ENCODE results near the gene CSNK1A1. TPM values are rescaled to one million over a fixed set of nuclear protein-coding genes. Genes with fewer than 3 reads are reported as not detected.
"Not testable (repeated sequence)": the region's sequence is repeated elsewhere in the genome, so short reads cannot be mapped to it uniquely, and the experiment has no call there.

The CSNK1A1 gene
- total RNA-seq, 8 experiments from 2014 or later, result 196 to 391 (median 279) TPM

DNA sequence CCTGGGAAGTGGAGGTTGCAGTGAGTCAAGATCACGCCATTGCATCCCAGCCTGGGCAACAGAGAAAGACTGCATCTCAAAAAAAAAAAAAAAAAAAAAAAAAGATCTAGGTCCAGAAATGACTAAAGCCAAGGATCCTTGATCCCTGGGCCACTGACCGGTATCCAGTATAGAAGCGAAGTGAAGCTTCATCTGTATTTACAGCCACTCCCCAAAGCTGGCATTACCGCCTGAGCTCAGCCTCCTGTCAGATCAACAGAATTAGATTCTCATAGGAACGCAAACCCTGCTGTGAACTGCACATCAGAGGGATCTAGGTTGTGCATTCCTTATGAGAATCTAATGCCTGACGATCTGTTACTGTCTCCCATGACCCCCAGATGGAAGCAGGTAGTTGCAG, 9.3 kb downstream of the CSNK1A1 start:
- ATAC-seq (replicated peaks in 6 of 8), result peak in 1 of 8 experiments; percentile 14
- Histone ChIP-seq H3K4me3 (no peak overlapping the region), H3K4me1 (replicated peaks in 1 of 2) (peaks cover 19 to 35% of the 10 kb centered on the region in 2 donors), H3K27ac (no peak overlapping the region)
- in situ Hi-C loops (cut with MboI; ENCODE audit: low pct_unique_long_range_greater_than_20kb in 2 of 9, low sequenced_read_pairs in 9 of 9, unreplicated experiment in 9 of 9), result no loop called here
- 50 to 100% (median 92%) methylated on average over 1 to 5 of the region's 6 CpGs for WGBS, 10 experiments

DNA sequence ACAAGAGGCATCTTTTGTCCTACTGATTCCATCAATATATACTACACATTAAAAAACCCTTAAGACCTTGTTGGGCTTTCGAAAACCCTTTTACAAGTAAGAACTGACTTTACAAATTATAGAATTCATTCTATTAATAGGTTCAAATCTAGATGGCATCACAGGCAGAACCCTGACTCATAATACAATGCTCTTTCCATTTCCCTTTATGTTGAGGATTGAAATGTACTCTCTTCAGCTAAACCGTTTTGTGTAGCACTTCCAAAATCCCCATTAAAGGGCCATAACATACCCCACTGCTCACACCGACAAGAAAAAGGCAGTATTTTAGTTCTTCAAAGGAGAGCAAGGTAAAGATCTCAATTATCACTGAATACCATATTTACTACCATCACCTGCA, 11.2 kb downstream of the CSNK1A1 start:
- H3K4me3 ChIP-seq, result no peak overlapping the region
- no peak overlapping the region for H3K27ac ChIP-seq
- no peak for ATAC-seq (replicated peaks in 6 of 8)
- H3K4me1 ChIP-seq (replicated peaks in 1 of 2), result peaks cover 16 to 28% of the 10 kb centered on the region in 2 donors
- in situ Hi-C loops (cut with MboI; ENCODE audit: low pct_unique_long_range_greater_than_20kb in 2 of 9, low sequenced_read_pairs in 9 of 9, unreplicated experiment in 9 of 9), result no loop called here
- 60 to 100% (median 85%) methylated on average over 1 to 3 of the region's 3 CpGs; no CpG with 5 or more reads in 2 of the 10 experiments for WGBS, 10 experiments

DNA sequence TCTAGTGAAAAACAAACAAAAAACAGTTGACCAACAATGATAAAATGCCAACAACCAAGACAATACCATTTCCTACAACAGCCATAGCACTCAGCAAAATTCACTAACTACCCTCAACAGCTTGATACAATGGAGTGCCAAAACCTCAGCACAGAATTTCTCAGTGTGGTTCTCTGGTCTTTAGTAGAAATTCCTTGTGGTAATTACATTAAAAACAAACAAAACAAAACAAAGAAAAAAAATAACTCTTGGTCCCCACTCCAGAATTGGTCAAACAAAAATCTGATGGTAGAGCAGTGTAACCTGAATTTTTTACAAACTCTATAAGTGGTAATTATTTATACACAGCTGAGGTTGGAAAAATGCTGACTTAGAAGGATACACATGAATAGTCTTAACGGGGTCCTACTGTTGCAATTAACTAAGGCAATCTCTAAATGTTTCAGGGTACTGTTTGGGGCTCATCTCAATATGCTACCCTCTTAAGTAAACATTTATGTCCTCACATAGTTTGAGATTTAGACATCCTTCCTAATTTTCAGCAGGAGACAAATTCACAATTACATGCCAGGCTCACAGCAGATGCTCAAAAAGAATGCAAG, 13.8 kb downstream of the CSNK1A1 start:
- H3K4me1 ChIP-seq (replicated peaks in 1 of 2), result peaks cover 2 to 5% of the 10 kb centered on the region in 2 donors
- 10 to 100% (median 92%) methylated on average over 1 of the region's 1 CpG; no CpG with 5 or more reads in 6 of the 10 experiments for WGBS, 10 experiments
- H3K4me3 ChIP-seq, result no peak overlapping the region
- no peak overlapping the region for H3K27ac ChIP-seq
- ATAC-seq (replicated peaks in 6 of 8), result no peak
- in situ Hi-C loops (cut with MboI; ENCODE audit: low pct_unique_long_range_greater_than_20kb in 2 of 9, low sequenced_read_pairs in 9 of 9, unreplicated experiment in 9 of 9), result no loop called here

DNA sequence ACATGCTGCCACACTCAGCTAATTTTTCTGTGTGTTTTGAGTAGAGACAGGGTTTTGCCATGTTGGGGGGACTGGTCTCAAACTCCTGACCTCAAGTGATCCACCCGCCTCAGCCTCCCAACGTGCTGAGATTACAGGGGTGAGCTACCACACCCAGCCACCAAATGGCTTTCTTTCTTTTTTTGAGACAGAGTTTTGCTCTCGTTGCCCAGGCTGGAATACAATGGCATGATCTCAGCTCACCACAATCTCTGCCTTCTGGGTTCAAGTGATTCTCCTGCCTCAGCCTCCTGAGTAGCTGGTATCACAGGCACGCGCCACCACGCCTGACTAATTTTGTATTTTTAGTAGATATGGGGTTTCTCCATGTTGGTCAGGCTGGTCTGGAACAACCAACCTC, 15.5 kb downstream of the CSNK1A1 start:
- H3K4me1 ChIP-seq (replicated peaks in 1 of 2); in situ Hi-C loops (cut with MboI; ENCODE audit: low pct_unique_long_range_greater_than_20kb in 2 of 9, low sequenced_read_pairs in 9 of 9, unreplicated experiment in 9 of 9); ATAC-seq (replicated peaks in 6 of 8); H3K4me3 ChIP-seq; H3K27ac ChIP-seq: not testable (repeated sequence)
- WGBS, 10 experiments, result 70 to 100% (median 97%) methylated on average over 2 to 3 of the region's 6 CpGs; no CpG with 5 or more reads in 6 of the 10 experiments

DNA sequence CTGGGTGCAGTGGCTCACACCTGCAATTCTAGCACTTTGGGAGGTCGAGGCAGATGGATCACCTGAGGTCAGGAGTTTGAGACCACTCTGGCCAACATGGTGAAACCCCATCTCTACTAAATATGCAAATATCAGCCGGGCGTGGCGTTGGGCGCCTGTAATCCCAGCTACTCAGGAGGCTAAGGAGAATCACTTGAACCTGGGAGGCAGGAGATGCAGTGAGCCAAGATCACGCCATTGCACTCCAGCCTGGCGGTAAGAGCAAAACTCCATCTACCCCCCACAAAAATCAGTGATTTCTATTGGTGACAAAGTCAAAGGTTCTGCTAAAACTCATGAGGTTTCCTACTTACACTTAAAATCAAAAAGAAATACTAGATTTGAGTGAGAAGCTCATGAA, 18.8 kb downstream of the CSNK1A1 start:
- ATAC-seq (replicated peaks in 6 of 8), result no peak
- H3K27ac ChIP-seq, result no peak overlapping the region
- no peak overlapping the region for H3K4me3 ChIP-seq
- WGBS, 10 experiments, result 0 to 100% (median 93%) methylated on average over 1 to 6 of the region's 7 CpGs; no CpG with 5 or more reads in 1 of the 10 experiments
- in situ Hi-C loops (cut with MboI; ENCODE audit: low pct_unique_long_range_greater_than_20kb in 2 of 9, low sequenced_read_pairs in 9 of 9, unreplicated experiment in 9 of 9), result no loop called here
- H3K4me1 ChIP-seq (replicated peaks in 1 of 2), result peaks cover 6 to 7% of the 10 kb centered on the region in 2 donors

DNA sequence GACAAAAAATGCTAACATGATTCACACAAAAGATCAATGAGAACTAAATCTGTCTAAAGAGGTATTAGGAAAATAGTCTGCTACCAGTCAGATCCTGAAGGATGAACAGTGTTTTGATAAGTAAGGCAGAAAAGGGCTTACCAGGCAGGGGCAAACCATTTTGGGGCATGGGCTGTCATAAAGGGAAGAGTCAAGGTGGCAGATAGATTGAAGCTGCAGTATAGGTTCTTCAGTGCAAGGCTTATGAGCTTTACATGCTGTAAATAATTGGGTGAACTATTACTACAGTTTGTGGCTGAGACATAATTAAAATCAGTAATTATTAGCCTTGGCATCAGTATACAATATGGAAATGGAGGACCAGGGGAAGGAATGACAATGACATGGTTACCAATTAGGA, 21.8 kb downstream of the CSNK1A1 start:
- H3K4me1 ChIP-seq (replicated peaks in 1 of 2), result peaks cover 9 to 13% of the 10 kb centered on the region in 2 donors
- no peak overlapping the region for H3K27ac ChIP-seq
- no peak overlapping the region for H3K4me3 ChIP-seq
- in situ Hi-C loops (cut with MboI; ENCODE audit: low pct_unique_long_range_greater_than_20kb in 2 of 9, low sequenced_read_pairs in 9 of 9, unreplicated experiment in 9 of 9), result no loop called here
- ATAC-seq (replicated peaks in 6 of 8), result no peak

DNA sequence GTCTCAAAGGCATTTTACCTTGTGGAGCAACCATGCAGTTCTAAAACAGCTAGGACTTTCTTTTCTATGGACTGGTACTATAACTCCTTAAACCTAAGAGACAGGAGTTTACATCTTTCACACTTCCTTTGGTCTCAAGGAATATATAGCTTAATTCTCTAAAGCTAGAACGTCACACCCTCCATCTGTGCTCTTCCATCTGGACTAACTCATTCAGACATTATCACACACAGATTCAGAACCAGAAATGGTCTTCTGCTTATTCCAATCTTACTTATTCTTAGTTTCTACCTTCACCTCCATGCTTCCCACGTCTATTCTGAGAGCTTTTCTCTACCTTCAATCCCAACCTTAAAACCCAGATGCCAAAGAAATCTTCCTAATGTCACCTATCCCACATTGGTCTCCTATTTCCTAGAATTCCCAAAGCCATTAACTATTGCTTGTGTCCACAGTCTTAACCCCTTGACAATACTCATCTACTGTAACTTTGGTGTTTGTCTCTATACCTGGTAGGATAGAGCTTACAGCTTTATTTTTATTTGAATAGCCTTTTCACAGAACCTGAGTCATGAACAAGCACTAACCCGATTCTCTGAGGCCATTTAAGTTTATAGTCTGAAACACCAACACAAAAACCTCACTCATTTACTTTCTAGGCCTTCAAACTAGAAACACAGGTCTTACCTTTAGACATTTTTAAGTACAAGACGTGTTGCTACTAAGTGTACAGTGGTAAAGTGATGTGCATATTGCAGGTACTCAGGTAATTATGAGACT, 22.8 kb downstream of the CSNK1A1 start:
- Histone ChIP-seq H3K27ac (no peak overlapping the region), H3K4me1 (replicated peaks in 1 of 2) (peaks cover 9 to 13% of the 10 kb centered on the region in 2 donors), H3K4me3 (no peak overlapping the region)
- peak in 1 of 8 experiments; percentile 23 for ATAC-seq (replicated peaks in 6 of 8)
- WGBS, 10 experiments, result 41 to 100% (median 64%) methylated on average over 1 to 3 of the region's 4 CpGs; no CpG with 5 or more reads in 1 of the 10 experiments
- in situ Hi-C loops (cut with MboI; ENCODE audit: low pct_unique_long_range_greater_than_20kb in 2 of 9, low sequenced_read_pairs in 9 of 9, unreplicated experiment in 9 of 9), result no loop called here

DNA sequence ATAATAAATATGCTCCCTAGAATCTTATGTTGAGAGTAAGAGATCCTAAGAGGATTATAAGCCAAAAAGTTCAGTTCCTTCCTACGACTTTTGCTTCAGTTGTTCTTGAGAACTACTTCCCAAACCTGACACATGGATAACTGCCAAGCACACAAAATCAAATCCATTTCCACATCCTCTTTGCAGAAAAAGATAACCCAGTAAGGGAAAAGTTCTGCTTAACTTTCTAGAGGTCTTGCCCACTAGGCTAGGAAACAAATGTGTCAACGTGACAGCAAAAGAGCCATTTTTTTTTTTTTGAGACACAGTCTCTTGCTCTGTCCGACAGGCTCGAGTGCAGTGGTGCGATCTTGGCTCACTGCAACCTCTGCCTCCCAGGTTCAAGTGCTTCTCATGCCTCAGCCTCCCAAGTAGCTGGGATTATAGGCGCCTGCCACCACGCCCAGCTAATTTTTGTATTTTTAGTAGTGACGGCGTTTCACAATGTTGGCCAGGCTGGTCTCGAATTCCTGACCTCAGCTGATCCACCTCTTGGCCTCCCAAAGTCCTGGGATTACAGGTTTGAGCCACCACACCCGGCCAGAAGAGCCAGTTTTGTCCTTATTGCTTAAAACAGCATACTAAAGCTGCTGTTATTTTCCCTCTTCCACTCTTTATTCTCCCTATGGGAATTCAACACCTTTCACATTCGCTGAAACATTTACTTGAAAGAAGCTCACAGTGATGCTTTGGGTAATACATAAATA, 24.2 kb downstream of the CSNK1A1 start:
- 0 to 94% (median 83%) methylated on average over 1 to 7 of the region's 12 CpGs for whole genome bisulfite sequencing, 10 experiments
- H3K27ac ChIP-seq, result no peak overlapping the region
- no peak for ATAC-seq (replicated peaks in 6 of 8)
- in situ Hi-C loops (cut with MboI; ENCODE audit: low pct_unique_long_range_greater_than_20kb in 2 of 9, low sequenced_read_pairs in 9 of 9, unreplicated experiment in 9 of 9), result no loop called here
- no peak overlapping the region for H3K4me3 ChIP-seq
- H3K4me1 ChIP-seq (replicated peaks in 1 of 2), result peaks cover 9 to 13% of the 10 kb centered on the region in 2 donors

DNA sequence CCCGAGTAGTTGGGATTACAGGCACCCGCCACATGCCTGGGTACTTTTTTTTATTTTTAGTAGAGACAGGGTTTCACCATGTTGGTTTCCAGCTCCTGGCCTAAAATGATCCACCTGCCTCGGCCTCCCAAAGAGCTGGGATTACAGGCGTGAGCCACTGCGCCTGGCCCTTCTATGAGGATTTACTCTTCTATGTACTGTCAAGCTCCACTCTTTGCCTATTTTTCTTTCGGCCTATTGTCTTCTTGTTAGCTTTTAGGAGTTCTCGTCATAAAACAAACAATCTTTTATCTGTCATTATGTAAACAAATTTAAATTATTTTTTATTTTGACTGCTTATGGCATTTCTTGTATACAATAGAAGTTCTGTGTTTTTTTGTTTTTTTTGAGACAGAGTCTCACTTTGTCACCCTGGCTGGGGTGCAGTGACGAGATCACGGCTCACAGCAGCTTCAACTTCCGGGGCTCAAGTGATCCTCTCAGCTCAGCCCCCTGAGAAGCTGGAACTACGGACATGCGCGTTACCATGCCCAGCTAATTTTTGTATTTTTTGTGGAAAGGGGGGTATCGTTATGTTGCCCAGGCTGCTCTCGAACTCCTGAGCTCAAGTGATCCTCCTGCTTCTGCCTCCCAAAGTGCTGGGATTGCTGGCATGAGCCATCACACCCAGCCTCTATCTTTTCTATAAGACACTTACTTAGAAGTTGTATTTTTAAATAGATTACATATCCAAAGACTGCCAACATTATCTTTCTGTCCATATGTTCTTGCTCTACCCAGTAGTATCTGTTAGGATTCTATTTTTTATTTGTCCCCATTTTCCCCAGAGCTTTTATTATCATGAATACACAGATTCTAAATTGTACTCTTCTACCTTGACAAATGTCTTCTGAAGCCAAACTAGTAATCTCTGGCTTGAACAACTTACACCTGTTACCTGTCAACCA, 29.2 kb downstream of the CSNK1A1 start:
- Histone ChIP-seq H3K4me1 (replicated peaks in 1 of 2) (peaks cover 16 to 21% of the 10 kb centered on the region in 2 donors), H3K27ac (no peak overlapping the region), H3K4me3 (no peak overlapping the region)
- in situ Hi-C loops (cut with MboI; ENCODE audit: low pct_unique_long_range_greater_than_20kb in 2 of 9, low sequenced_read_pairs in 9 of 9, unreplicated experiment in 9 of 9), result no loop called here
- no peak for ATAC-seq (replicated peaks in 6 of 8)
- 90 to 100% (median 96%) methylated on average over 1 to 15 of the region's 15 CpGs; no CpG with 5 or more reads in 1 of the 10 experiments for WGBS, 10 experiments

DNA sequence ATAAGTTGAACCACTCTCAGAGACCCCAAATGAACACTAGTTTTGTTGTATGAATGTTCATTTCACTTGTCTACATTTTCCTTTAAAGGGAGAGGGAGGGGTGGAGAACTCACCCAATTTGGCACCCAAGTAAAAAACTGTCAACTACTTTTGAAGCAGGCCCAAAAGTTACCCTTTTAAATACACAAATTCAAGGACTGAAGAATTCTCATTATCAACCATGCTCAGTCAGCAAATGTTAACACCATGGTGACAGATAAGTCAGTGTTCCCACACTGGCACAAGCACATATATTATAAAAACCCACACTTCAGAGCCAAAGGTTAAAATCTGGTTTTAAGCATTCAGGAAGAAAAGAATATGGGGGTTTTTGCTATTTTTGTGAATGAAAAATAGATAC, 31.6 kb downstream of the CSNK1A1 start:
- no peak overlapping the region for H3K4me3 ChIP-seq
- in situ Hi-C loops (cut with MboI; ENCODE audit: low pct_unique_long_range_greater_than_20kb in 2 of 9, low sequenced_read_pairs in 9 of 9, unreplicated experiment in 9 of 9), result no loop called here
- H3K27ac ChIP-seq, result no peak overlapping the region
- peaks cover 15 to 24% of the 10 kb centered on the region in 2 donors for H3K4me1 ChIP-seq (replicated peaks in 1 of 2)
- peak in 1 of 8 experiments; percentile 11 for ATAC-seq (replicated peaks in 6 of 8)

DNA sequence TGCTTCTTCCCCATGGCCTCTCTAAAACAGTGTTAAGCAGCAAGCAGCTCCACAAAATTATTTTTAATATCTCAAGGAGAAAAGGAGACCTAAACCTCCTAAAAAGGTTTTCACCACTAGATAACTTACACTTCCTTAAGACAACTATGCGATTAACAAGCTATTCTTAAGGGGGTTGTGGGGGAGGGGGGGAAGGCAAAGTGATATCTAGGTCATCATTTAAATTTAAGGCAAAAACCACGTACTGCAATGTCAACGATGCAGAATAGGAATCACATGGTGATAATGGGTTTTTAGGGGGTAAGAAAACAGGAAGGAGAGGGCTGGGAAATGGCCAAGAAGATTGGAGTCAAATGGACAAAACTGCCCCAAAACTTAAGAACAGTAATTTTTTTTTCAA, 32.6 kb downstream of the CSNK1A1 start:
- peaks cover 15 to 24% of the 10 kb centered on the region in 2 donors for H3K4me1 ChIP-seq (replicated peaks in 1 of 2)
- in situ Hi-C loops (cut with MboI; ENCODE audit: low pct_unique_long_range_greater_than_20kb in 2 of 9, low sequenced_read_pairs in 9 of 9, unreplicated experiment in 9 of 9), result no loop called here
- H3K27ac ChIP-seq, result no peak overlapping the region
- ATAC-seq (replicated peaks in 6 of 8), result no peak
- 0 to 100% (median 47%) methylated on average over 1 to 3 of the region's 3 CpGs; no CpG with 5 or more reads in 1 of the 10 experiments for WGBS, 10 experiments
- no peak overlapping the region for H3K4me3 ChIP-seq

DNA sequence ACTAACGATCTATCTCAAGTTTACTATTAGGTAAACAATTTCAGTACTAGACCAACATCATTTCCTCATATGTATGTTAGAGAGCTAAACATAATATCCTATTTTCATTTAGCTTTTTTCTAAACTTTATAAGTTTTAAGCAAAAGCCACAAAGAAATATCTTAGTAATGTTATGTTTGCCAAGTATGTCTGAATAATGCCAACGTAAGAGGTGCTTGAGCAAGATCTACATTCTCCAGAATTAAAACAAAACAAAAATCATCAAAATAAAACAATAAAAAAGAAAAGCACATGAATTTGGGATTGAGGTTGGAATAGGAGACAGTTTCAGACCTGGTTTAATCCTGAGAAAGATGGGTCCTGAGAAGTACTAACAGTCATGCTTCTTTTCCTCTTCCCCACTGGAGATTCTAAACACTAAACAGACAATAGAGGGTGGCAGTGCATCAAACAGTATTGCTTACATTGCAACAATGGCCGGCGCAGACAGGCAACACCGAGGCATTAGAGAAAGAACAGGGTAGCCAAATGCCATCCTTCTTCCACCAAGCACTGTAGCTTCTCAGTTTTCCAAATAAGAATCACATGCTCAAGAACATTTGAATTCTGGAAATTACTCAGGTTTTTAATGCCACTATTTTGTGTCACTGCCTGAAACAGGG, 33.6 kb downstream of the CSNK1A1 start:
- no peak overlapping the region for H3K4me3 ChIP-seq
- in situ Hi-C loops (cut with MboI; ENCODE audit: low pct_unique_long_range_greater_than_20kb in 2 of 9, low sequenced_read_pairs in 9 of 9, unreplicated experiment in 9 of 9), result no loop called here
- peaks cover 15 to 24% of the 10 kb centered on the region in 2 donors for H3K4me1 ChIP-seq (replicated peaks in 1 of 2)
- peak in 6 of 8 experiments; percentile 29 to 94 (median 66) for ATAC-seq (replicated peaks in 6 of 8)
- WGBS, 10 experiments, result 49 to 100% (median 61%) methylated on average over 2 to 5 of the region's 5 CpGs; no CpG with 5 or more reads in 1 of the 10 experiments
- H3K27ac ChIP-seq, result no peak overlapping the region
